Stimulated activated CD8-positive, alpha-beta memory T cell treated with anti-CD3 and anti-CD28 coated beads, Interleukin-15, amount 100 ng/mL, for 24 hours (primary cell): ENCODE results near the gene ADAM20.
"Not testable (repeated sequence)": the region's sequence is repeated elsewhere in the genome, so short reads cannot be mapped to it uniquely, and the experiment has no call there.

ENCODE experiments used
- DNase-seq: peaks from one replicate; pipeline ENCODE4 v3.0.0-alpha.2; 2020; ENCODE audit warnings: low read depth

ADAM20 gene

DNA sequence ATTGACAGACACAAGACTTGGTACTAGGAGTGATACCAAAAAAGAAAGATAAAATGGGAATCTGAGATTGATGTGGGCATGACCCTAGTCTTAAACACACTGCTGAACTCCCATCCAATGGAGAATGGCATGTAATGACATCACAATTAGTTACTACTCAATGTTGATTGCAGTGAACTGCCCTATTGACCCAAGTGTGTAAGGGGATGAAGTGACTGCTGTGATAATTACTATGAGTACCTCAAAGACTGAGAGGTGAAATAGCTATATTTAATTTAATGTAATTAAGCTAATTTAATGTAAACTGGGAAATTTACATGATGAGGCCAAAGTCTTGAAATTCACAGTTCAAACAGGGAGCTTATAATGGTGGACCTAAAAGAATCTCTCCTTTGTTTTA is at the start of gene ADAM20:
TSS of gene ADAM20 (minus strand) at position 101 of the 400 bp plus-strand sequence. CDS start 10,247 bp downstream, outside the sequence.
- DNase-seq: no peak

DNA sequence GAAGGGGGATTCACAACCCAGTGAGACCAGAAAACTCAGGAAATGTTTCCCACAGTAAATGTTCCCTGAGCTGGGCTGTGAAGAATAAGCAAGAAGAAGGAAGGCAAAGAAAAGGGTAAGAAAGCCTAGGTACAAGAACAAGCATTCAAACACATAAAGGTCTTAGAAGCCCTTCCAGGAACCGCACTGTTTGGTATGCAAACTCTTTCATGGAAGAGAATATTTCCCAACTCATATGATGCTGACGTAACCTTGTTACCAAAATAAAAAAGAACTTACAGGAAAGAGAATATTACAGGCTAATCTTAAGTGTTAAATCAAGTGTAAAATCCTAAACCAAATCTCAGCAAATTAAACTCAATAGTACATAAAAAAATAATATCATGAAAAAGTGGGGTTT is 42.1 kb upstream of the ADAM20 start:
- DNase-seq: no peak

GRCh38 chr14:70573050-70573449 is 38.2 kb upstream of the ADAM20 start:
- DNase-seq: no peak

DNA sequence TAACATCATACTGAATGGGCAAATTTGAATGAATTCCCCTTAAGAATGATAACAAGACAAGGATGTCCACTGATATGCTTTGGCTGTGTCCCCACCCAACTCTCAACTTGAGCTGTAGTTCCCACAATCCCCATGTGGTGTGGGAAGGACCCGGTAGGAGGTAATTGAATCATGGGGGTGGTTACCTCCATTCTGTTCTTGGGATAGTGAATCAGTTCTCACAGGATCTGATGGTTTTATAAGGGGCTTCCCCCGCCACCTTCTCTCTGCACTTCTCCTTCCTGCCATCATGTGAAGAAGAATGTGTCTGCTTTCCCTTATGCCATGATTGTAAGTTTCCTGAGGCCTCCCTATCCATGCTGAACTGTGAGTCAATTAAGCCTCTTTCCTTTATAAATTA is 36.3 kb upstream of the ADAM20 start:
- DNase-seq: no peak

GRCh38 chr14:70567791-70568190 is 33.0 kb upstream of the ADAM20 start:
- no peak for DNase-seq

GRCh38 chr14:70563869-70564268 is 29.1 kb upstream of the ADAM20 start:
- no peak for DNase-seq

DNA sequence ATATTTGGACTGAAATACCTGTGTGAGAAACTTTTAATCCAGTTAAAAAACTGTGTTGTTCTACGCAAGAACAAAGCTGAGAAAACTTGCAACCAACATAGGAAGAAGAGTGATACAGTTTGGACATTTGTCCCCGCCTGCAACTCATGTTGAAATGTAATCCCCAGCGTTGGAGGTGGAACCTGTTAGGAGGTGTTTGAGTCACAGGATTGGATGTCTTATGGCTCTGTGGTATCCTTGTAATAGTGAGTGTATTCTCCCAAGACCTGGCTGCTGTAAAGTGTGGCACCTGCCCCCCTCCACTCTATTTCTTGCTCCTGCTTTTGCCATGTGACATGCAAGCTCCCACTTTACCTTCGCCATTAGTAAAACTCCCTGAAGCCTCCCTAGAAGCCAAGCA is 28.6 kb upstream of the ADAM20 start:
- DNase-seq: no peak

- DNase-seq: no peak
These were observed 23.6 kb upstream of the ADAM20 start for GRCh38 chr14:70558356-70558755.

DNA sequence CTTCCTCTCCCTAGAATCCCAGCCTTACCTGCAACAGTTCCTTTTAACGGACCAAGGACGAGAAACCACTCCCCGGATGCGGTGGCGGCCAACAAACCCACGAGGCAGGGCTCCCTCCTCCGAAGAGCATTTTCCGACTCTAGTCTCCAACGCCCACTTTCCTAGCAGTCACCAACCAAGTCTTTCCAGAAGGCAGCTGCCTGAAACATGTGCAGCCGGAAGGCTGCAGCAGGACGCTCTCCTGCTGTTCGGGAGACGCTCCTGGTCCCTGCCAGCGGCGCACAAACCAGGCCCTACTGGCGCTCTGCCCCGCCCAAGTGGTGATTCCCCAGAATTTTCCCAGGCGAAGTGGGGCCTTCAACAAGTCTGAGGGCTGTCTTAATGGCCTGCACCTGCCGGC is 21.1 kb upstream of the ADAM20 start:
- no peak for DNase-seq

DNA sequence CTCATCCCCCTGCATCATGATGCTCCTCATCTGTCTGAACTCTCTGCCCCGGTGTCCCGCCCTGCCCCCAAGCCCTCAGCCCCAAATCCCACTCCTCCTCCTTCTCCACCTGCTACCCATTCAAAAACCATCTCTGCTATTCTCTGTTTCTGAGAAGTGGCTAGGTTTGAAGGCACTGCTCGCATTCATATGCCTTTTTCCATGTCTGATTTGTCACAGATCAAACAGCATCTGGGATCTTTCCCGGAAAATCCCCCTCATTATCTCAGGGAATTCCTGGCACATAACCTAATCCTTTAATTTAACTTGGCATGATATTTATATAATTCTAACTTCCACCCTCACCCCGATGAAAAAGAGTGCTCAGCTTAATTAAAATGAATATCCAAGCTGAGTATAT is 3.3 kb upstream of the ADAM20 start:
- no peak for DNase-seq

DNA sequence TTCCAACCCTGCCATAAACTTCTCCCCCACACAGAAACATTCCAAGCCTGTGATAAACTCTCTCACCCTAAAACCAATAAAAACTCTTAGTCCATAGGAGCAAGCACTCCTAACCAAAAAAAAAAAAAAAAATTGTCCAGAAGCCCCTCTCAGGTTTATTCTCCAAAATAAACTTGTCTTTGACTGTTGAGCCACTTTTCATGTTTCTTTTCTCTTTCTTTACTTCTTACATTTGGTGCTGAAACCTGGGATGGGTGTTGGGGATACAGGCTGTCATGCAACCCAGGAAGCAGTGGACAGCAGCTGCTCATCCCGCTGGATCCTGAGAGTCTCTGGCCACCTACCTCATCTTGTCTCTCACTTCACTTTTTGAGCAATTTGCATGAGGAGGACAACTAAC is 2.0 kb upstream of the ADAM20 start:
- DNase-seq: no peak

DNA sequence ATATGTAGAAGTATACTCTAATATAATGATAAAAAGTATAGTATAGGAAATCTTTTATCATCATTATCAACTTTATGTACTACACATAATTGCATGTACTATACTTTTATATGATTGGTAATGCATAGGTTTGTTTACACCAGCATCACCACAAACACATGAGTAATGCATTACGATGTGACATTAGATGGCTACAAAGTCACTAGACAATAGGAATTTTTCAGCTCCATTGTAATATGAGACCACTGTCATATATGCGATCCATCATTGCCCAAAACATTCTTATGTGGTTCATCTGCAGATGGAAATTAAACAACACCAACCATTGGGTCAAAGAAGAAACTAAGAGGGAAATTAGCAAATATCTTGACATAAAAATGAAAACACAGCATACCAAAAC is 4.4 kb downstream of the ADAM20 start:
- DNase-seq: no peak

- DNase-seq: no peak
These were observed 7.2 kb downstream of the ADAM20 start for GRCh38 chr14:70527501-70528105.

DNA sequence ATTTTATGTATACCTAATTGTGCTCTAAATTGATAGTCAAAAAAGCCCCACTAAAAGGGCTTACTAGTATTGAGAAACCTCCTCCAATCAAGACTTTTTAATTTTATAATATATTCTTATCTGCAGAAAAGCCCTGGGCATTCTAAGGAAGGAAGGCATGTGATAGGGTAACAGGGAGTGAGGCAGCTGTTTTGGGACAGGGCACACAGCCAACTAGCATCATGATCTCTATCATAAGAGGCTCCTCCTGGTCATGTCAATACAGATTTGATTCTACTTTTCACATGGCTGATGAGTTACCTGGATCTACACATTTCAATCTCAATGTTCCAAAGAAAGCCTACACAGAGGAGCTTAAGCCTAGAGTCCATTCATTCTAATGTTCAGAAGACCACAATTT is 9.1 kb downstream of the ADAM20 start:
- no peak for DNase-seq

- DNase-seq: no peak
These were observed 19.0 kb downstream of the ADAM20 start for GRCh38 chr14:70515811-70516210.

DNA sequence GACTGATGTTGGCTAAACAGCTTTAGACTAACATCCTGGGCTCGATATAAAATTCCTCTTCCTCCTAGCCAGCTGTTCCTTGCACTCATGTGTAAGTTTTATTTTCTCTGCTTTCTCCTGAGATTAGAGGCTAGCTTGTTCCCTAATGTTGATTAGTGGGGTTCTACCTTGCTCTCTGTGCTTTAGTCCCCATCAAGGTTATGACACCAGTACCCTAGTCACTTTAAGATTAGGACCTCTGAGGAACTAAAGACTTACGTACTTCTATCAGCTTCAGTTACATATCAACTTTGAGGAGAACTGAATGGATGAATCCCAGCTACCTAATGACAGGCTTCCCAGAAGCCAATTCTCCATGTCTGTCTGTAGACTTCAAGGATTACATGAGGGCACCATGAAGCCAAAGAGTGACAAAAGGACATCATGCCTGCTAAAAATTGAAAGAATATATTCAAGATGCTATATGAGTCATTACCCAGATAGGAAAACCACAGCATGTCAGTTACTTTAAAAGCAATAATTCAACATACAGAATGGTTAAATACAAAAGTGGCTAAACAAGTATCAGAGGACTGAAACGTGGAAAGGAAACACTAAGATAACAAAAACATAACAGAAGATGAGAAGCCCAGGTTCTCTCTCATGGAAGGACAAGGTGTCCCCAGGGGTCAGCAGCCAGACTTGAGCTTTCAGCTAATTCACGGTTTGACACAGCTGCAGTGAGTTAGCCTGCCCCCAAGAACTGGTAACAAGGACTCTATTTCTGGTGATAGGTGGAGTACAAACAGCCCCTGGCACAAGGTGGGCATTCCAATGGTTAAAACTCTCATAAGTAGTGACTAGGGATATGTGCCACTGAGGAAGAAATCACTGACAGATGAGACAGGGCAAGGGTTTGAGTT is 20.4 kb downstream of the ADAM20 start:
- DNase-seq: no peak

DNA sequence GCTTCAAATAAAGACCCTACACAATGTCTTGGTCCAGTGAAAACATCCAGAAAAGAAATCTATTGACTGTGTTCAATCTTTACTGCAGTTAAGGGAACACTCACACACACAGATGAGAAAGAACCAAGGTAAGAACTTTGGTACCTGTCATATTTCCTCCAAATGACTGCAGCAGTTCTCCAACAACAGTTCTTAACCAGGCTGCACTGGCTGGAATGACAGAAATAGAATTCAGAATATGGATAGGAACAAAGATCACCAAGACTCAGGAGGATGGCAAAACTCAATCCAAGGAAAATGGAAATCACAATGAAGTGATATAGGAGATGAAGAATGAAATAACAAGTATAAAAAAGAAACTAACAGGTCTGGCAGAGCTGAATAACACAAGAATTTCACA is 36.6 kb downstream of the ADAM20 start:
- no peak for DNase-seq

DNA sequence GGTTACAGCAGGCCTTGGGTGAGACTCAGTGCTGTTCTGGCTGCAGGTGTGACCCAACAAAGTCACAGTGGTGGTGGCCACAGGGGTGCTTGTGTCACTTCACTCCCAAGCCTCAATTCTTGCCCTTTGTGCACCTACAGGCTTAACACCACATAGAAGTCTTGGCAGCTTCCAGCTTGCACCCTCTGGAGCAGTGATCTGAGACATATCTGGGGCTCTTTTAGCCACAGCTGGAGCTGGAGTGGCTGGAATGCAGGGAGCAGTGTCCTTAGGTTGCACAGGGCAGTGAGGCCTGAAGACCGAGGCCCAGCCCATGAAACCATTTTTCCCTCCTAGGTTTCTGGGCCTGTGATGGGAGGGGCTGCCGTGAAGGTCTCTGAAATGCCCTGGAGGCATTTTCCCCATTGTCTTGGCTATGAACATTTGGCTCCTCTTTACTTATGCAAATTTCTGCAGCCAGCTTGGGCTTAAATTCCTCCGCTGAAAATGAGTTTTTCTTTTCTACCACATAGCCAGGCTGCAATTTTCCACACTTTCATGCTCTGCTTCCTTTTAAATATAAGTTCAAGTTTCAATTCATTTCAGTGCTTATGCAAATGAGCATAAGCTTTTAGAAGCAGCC is 45.1 kb downstream of the ADAM20 start:
- no peak for DNase-seq

DNA sequence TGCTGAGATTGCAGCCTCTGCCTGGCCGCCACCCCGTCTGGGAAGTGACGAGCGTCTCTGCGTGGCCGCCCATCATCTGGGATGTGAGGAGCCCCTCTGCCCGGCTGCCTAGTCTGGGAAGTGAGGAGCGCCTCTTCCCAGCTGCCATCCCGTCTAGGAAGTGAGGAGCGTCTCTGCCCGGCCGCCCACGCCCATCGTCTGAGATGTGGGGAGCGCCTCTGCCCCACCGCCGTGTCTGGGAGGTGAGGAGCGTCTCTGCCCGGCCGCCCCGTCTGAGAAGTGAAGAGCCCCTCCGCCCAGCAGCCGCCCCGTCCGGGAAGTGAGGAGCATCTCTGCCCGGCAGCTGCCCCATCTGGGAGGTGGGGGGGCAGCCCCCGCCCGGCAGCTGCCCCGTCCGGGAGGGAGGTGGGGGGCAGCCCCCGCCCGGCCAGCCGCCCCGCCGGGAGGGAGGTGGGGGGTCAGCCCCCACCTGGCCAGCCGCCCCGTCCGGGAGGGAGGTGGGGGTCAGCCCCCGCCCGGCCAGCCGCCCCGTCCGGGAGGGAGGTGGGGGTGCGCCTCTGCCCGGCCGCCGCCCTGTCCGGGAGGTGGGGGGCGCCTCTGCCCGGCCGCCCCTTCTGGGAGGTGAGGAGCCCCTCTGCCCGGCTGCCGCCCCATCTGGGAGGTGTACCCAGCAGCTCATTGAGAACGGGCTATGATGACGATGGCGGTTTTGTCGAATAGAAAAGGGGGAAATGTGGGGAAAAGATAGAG is 57.3 kb downstream of the ADAM20 start:
- not testable (repeated sequence) for DNase-seq

- not testable (repeated sequence) for DNase-seq
These were observed 59.3 kb downstream of the ADAM20 start for GRCh38 chr14:70475459-70475858.

- DNase-seq: no peak
These were observed 61.0 kb downstream of the ADAM20 start for GRCh38 chr14:70473825-70474224.
